NCI-H460 (cell line): Measurements from ENCODE around the gene CCDC201. TPM values are rescaled to one million over a fixed set of nuclear protein-coding genes. Genes with fewer than 3 reads are reported as not detected.
"Not testable (repeated sequence)": the region's sequence is repeated elsewhere in the genome, so short reads cannot be mapped to it uniquely, and the experiment has no call there.

ENCODE experiments used
- DNase-seq: peaks from one replicate; pipeline ENCODE4 v3.0.0-alpha.2; 2016; ENCODE audit warnings: low read depth; ENCODE audit errors: extremely low read depth
- total RNA-seq: library from RNA; depleted of rRNA; stranded (reverse); fragments of >200 nt; shearing (Covaris generic); gene quantifications from 2 replicates; pipeline ENCODE4 v1.2.3, GENCODE V29; 2014

CCDC201 gene
- total RNA-seq, 1 experiment from 2014 or later: not detected

- DNase-seq: no peak
Observed at GRCh38 chr7:45878457-45879144, 5.7 kb upstream of the CCDC201 start.

GRCh38 chr7:45876519-45876918, 3.6 kb upstream of the CCDC201 start:
- no peak for DNase-seq

- DNase-seq: peak; percentile 21
Observed at GRCh38 chr7:45874408-45875131, 1.7 kb upstream of the CCDC201 start.

GRCh38 chr7:45873355-45873754, 473 bp upstream of the CCDC201 start:
- DNase-seq: no peak

GRCh38 chr7:45872116-45873034, 507 bp downstream of the CCDC201 start:
- no peak for DNase-seq

GRCh38 chr7:45869426-45869825, 3.5 kb downstream of the CCDC201 start:
- no peak for DNase-seq

GRCh38 chr7:45867471-45867870, 5.4 kb downstream of the CCDC201 start:
- DNase-seq: no peak

GRCh38 chr7:45865594-45866410, 7.1 kb downstream of the CCDC201 start:
- no peak for DNase-seq

- DNase-seq: no peak
Observed at GRCh38 chr7:45863715-45864114, 9.2 kb downstream of the CCDC201 start.

- DNase-seq: not testable (repeated sequence)
Observed at GRCh38 chr7:45856888-45857287, 16.0 kb downstream of the CCDC201 start.

GRCh38 chr7:45855680-45856079, 17.2 kb downstream of the CCDC201 start:
- DNase-seq: not testable (repeated sequence)

GRCh38 chr7:45853491-45853890, 19.4 kb downstream of the CCDC201 start:
- not testable (repeated sequence) for DNase-seq

- not testable (repeated sequence) for DNase-seq
Observed at GRCh38 chr7:45852984-45853383, 19.9 kb downstream of the CCDC201 start.

GRCh38 chr7:45848734-45849133, 24.1 kb downstream of the CCDC201 start:
- not testable (repeated sequence) for DNase-seq

- DNase-seq: not testable (repeated sequence)
Observed at GRCh38 chr7:45846536-45846935, 26.3 kb downstream of the CCDC201 start.

GRCh38 chr7:45841926-45842717, 30.8 kb downstream of the CCDC201 start:
- not testable (repeated sequence) for DNase-seq

- DNase-seq: not testable (repeated sequence)
Observed at GRCh38 chr7:45838852-45839251, 34.0 kb downstream of the CCDC201 start.

GRCh38 chr7:45832433-45833177, 40.3 kb downstream of the CCDC201 start:
- DNase-seq: not testable (repeated sequence)

- DNase-seq: not testable (repeated sequence)
Observed at GRCh38 chr7:45829846-45830245, 43.0 kb downstream of the CCDC201 start.
